RWPE2 (cell line): Measurements from ENCODE around the gene FOXM1.
"Not testable (repeated sequence)": the region's sequence is repeated elsewhere in the genome, so short reads cannot be mapped to it uniquely, and the experiment has no call there.

Experiments
- ATAC-seq: fragments of 200-7000 bp; cut with Tn5 transposase; 3 replicates; pipeline ENCODE4 v1.9.1; 2021; ENCODE audit warnings: low read depth
- DNase-seq: peaks from one replicate; pipeline ENCODE4 v3.0.0-alpha.2; 2020; ENCODE audit warnings: low spot score
- H3K27ac ChIP-seq: fragments of 450-650 bp; 2 replicates; pipeline ENCODE4 v1.5.1; 2017; ENCODE audit warnings: mild to moderate bottlenecking; ENCODE audit not compliant: poor library complexity, severe bottlenecking
- H3K27me3 ChIP-seq: fragments of 250-450 bp; sonication (Bioruptor Pico); 2 replicates; pipeline ENCODE4 v1.5.1; 2021; ENCODE audit warnings: mild to moderate bottlenecking, moderate library complexity; ENCODE audit not compliant: insufficient read depth, poor library complexity, severe bottlenecking
- H3K36me3 ChIP-seq: fragments of 250-450 bp; sonication (Bioruptor Pico); 2 replicates; pipeline ENCODE4 v1.5.1; 2020; ENCODE audit warnings: low read depth, mild to moderate bottlenecking, moderate library complexity
- H3K4me1 ChIP-seq: fragments of 250-450 bp; sonication (Bioruptor Pico); 2 replicates; pipeline ENCODE4 v1.5.1; 2021; ENCODE audit warnings: mild to moderate bottlenecking, moderate library complexity; ENCODE audit not compliant: insufficient read depth, poor library complexity, severe bottlenecking
- H3K4me3 ChIP-seq: fragments of 250-450 bp; sonication (Bioruptor Pico); 2 replicates; pipeline ENCODE4 v1.5.1; 2021; ENCODE audit warnings: mild to moderate bottlenecking, moderate library complexity; ENCODE audit not compliant: severe bottlenecking
- H3K9me3 ChIP-seq: fragments of 250-450 bp; sonication (Bioruptor Pico); 2 replicates; pipeline ENCODE4 v1.5.1; 2021; ENCODE audit warnings: mild to moderate bottlenecking, moderate library complexity; ENCODE audit not compliant: severe bottlenecking
- TF ChIP-seq, protein P1 (sequence below): fragments of 450-650 bp; IDR thresholded peaks from one replicate; pipeline ENCODE4 v1.5.1; 2017; ENCODE audit warnings: mild to moderate bottlenecking, moderate library complexity; ENCODE audit not compliant: poor library complexity, severe bottlenecking

The FOXM1 gene

DNA sequence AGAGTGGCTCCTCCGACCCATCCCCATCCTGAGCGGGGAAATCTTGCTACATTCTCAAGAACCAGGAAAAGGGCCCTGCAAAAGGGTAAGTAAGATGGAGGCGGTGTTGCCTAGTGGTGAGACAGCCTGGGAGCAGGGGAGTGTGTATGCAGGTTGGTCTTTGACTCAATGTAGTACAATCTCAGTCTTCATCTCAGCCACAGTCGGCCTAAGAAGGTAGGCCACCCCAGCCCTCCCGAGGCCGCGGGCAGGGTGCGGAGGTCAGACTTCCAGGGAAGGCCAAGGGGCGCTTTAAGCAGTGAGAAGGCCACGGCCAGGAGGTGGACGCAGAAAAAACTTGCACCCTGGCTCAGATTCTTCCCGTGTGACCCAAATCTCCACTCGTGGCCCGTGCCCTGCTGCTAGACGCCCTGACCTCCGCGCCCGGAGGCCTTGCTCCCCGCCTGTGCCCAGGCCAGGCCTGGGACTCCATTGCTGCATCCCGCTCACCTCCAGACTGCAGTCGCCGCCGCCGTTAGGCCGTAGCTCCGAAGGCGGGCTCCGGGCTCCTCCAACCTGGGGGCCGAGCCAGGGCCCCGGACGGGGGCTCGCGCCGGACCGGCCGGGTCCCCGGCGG lies 435 bp downstream of the FOXM1 start:
- Histone ChIP-seq H3K36me3 (peaks cover 68% of the 10 kb centered on the region), H3K27ac (peak overlapping the region; percentile 77), H3K4me3 (peak overlapping the region; percentile 94), H3K27me3 (no peaks in the 10 kb centered on the region), H3K4me1 (peaks cover 8% of the 10 kb centered on the region), H3K9me3 (no peaks in the 10 kb centered on the region)
- TF ChIP-seq, protein P1, sequence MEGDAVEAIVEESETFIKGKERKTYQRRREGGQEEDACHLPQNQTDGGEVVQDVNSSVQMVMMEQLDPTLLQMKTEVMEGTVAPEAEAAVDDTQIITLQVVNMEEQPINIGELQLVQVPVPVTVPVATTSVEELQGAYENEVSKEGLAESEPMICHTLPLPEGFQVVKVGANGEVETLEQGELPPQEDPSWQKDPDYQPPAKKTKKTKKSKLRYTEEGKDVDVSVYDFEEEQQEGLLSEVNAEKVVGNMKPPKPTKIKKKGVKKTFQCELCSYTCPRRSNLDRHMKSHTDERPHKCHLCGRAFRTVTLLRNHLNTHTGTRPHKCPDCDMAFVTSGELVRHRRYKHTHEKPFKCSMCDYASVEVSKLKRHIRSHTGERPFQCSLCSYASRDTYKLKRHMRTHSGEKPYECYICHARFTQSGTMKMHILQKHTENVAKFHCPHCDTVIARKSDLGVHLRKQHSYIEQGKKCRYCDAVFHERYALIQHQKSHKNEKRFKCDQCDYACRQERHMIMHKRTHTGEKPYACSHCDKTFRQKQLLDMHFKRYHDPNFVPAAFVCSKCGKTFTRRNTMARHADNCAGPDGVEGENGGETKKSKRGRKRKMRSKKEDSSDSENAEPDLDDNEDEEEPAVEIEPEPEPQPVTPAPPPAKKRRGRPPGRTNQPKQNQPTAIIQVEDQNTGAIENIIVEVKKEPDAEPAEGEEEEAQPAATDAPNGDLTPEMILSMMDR, result no peak
- DNase-seq, result no peak
- ATAC-seq, result peak; percentile 71

GRCh38 chr12:2868986-2869632 lies 7.9 kb downstream of the FOXM1 start:
- not testable (repeated sequence) for H3K4me1 ChIP-seq, H3K27me3 ChIP-seq, H3K27ac ChIP-seq, H3K4me3 ChIP-seq, DNase-seq, H3K9me3 ChIP-seq, ATAC-seq
- H3K36me3 ChIP-seq, result peaks cover 92% of the 10 kb centered on the region

DNA sequence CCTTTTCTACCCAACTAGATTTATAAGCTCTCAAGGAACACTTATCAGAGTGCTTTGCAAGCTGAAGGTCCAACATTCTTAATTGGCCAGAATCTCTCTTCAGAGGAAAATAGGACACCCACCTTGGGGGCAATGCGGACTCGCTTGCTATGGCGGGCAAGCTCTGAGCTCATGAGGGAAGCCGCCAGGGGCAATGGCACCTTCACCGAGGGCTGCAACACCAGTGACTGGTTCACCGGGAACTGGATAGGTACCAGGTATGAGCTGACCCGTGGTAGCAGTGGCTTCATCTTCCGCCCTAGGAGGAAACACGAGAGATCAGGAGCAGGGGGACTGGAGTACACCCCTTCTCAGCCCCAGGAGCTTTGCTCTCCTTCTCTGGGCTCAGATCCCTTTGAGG lies 12.8 kb downstream of the FOXM1 start:
- Histone ChIP-seq H3K36me3 (peaks cover 96% of the 10 kb centered on the region), H3K4me3 (no peak overlapping the region), H3K27ac (no peak overlapping the region), H3K4me1 (no peaks in the 10 kb centered on the region), H3K27me3 (no peaks in the 10 kb centered on the region), H3K9me3 (no peaks in the 10 kb centered on the region)
- no peak for ATAC-seq
- TF ChIP-seq, protein P1, result no peak
- no peak for DNase-seq

DNA sequence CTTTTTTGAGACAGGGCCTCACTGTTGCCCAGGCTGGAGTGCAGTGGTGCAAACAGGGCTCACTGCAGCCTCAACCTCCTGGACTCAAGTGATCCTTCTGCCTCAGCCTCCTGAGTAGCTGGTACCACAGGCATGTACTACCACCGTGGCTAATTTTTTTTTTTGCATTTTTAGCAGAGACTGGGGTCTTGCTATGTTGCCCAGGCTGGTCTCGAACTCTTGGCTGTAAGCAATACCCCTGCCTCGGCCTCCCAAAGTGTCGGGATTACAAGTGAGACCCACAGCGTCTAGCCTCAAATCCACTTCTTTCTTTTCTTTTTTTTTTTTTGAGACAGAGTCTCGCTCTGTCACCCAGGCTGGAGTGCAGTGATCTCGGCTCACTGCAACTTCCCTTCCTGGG lies 13.6 kb downstream of the FOXM1 start:
- H3K9me3 ChIP-seq, H3K27ac ChIP-seq, H3K27me3 ChIP-seq, ATAC-seq, DNase-seq, H3K4me1 ChIP-seq, H3K4me3 ChIP-seq: not testable (repeated sequence)
- peaks cover 94% of the 10 kb centered on the region for H3K36me3 ChIP-seq

GRCh38 chr12:2862876-2863275 lies 14.1 kb downstream of the FOXM1 start:
- no peak for DNase-seq
- no peak overlapping the region for H3K27ac ChIP-seq
- no peaks in the 10 kb centered on the region for H3K27me3 ChIP-seq
- no peaks in the 10 kb centered on the region for H3K4me1 ChIP-seq
- no peak overlapping the region for H3K4me3 ChIP-seq
- no peaks in the 10 kb centered on the region for H3K9me3 ChIP-seq
- no peak for ATAC-seq
- H3K36me3 ChIP-seq, result peaks cover 94% of the 10 kb centered on the region
- TF ChIP-seq, protein P1, result no peak

DNA sequence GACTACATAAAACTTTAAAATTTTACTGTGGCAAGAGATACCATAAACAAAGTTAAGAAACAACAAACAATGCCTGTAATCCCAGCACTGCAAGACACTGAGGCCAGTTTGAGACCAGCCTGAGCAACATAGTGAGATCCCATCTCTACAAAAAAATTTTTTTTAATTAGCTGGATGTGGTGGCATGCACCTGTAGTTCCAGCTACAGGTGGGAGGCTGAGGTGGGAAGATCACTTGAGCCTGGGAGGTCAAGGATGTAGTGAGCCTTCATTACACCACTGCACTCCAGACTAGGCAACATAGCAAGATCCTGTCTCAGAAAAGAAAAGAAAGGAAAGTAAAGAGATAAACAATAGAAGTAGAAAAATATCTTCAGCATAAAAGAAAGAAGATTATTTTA lies 16.8 kb downstream of the FOXM1 start:
- Histone ChIP-seq H3K27me3 (no peaks in the 10 kb centered on the region), H3K4me3 (no peak overlapping the region), H3K9me3 (no peaks in the 10 kb centered on the region), H3K36me3 (peaks cover 72% of the 10 kb centered on the region), H3K27ac (no peak overlapping the region), H3K4me1 (no peaks in the 10 kb centered on the region)
- DNase-seq (no peak), ATAC-seq (no peak)
- TF ChIP-seq, protein P1, result no peak
